ENCODE data around the gene RPS24.

Gene RPS24

DNA sequence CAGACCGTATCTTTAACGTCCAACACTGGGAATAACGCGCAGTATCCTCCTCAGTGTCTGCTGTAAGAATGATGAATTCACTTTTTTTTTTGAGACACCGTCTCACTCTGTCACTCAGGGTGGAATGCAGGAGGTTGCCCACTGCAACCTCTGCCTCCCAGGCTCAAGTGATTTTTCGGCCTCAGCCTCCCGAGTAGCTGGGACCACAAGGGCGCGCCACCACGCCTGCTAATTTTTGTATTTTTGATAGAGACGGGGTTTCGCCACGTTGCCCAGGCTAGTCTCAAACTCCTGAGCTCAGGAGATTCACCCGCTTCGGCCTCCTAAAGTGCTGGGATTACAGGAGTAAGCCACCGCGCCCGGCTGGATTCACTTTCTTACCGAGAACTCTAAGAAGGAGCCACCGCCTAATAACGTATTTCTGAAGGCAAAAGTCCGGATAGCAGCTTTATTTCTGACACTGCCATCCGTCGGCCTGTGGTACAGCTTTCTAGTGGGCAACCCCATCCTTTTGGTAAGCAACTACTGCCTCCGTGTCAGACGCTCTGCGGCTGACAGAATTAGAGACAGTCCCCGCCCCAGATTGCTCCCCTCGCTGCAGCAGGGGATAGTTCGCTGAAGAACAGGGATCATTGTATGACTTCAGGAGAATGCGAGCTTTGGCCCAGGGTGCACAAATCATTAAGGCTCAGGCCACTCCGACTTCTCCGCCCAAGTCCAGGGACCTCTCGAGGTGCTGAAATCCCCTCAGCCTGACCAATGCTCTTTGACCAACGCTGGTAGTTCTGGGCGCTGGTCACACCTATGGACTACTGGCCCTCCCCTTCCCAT lies 5.0 kb upstream of the RPS24 start:
- DNase-seq (ENCODE audit: low spot score) = peak; percentile 29
- TF ChIP-seq, protein P1, sequence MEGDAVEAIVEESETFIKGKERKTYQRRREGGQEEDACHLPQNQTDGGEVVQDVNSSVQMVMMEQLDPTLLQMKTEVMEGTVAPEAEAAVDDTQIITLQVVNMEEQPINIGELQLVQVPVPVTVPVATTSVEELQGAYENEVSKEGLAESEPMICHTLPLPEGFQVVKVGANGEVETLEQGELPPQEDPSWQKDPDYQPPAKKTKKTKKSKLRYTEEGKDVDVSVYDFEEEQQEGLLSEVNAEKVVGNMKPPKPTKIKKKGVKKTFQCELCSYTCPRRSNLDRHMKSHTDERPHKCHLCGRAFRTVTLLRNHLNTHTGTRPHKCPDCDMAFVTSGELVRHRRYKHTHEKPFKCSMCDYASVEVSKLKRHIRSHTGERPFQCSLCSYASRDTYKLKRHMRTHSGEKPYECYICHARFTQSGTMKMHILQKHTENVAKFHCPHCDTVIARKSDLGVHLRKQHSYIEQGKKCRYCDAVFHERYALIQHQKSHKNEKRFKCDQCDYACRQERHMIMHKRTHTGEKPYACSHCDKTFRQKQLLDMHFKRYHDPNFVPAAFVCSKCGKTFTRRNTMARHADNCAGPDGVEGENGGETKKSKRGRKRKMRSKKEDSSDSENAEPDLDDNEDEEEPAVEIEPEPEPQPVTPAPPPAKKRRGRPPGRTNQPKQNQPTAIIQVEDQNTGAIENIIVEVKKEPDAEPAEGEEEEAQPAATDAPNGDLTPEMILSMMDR (IDR thresholded peaks at IDR 0.05; ENCODE audit: extremely low read depth, missing control alignments) = no peak

DNA sequence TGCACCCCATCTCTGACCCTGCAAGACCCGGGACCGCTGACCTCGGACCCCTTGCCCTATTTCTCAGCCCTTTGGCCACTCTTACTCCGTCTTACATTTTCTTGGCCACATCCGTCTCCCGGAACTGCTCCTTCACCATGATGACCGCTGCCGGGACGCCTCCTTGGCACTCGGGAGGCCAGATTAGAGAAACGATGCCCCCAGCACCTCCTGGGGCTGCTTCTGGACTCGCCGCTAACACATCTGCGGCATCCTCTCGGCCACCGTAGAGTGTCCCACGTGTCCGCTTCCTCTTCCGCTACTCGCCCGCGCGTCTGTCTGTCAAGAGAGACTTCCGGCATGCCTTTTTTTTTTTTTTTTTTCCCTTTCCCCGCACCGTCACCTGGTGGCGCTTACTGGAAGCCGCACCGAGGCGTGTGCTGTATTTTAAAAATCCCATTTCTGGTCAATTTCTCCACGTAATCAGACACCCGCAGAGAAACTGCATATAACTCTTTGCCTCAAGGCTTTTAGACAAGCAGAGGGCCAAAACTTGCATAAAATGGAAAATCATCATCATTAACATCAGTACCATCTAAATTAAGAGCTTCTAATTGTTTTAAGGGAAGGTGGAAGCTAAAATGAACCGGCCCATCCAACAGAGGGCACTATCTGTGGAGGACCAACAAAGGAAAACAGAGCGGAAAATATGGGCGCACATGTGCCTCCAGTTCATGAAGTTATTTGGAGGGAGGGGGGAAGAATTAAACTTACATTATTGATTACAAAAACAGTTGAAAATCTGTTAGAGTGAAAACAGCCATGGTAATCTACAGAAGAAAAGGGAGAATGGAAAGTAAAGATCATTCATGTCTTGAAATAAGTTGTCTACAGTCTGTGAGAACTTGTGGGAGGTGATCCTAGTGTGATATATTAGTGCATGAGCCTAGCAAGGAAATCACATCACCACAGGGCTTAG lies 4.1 kb upstream of the RPS24 start, which contains the start of gene POLR3A:
TSS of gene POLR3A (minus strand) at position 247 of the 958 bp plus-strand sequence. CDS start at position 139, 108 bp downstream.
- TF ChIP-seq, protein P1 (IDR thresholded peaks at IDR 0.05; ENCODE audit: extremely low read depth, missing control alignments) = peak; percentile 56
- DNase-seq (ENCODE audit: low spot score) = peak; percentile 89

DNA sequence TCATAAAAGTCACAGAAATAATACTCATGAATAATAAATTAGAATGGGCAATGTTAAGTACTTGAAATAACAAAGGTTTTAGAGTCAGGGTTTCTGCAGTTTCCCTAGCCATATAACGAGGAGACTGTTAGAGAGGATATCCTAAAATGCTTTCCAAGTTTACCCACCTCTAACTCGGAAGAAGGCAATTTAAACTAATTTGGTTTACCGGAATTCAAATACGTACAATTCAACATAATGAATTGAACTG lies 351 bp upstream of the RPS24 start:
- DNase-seq (ENCODE audit: low spot score) = no peak
- TF ChIP-seq, protein P1 (IDR thresholded peaks at IDR 0.05; ENCODE audit: extremely low read depth, missing control alignments) = no peak

DNA sequence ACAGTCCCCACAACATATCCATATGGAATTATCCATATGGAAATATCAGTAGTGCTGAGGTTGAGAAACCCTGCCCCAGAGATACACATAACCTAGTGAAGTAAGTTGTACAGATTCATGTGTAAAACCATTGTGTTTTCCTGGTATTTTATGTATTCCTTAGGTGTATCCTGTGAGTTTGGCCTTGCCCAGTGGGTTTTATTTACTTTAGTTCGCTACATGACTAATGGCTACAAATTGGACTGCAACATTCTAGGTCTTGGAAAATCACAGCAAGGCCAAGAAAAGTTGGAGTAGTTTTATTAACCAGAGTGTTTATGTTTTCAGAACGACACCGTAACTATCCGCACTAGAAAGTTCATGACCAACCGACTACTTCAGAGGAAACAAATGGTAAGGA lies 1.4 kb downstream of the RPS24 start:
- no peak for DNase-seq (ENCODE audit: low spot score)
- TF ChIP-seq, protein P1 (IDR thresholded peaks at IDR 0.05; ENCODE audit: extremely low read depth, missing control alignments) = no peak

DNA sequence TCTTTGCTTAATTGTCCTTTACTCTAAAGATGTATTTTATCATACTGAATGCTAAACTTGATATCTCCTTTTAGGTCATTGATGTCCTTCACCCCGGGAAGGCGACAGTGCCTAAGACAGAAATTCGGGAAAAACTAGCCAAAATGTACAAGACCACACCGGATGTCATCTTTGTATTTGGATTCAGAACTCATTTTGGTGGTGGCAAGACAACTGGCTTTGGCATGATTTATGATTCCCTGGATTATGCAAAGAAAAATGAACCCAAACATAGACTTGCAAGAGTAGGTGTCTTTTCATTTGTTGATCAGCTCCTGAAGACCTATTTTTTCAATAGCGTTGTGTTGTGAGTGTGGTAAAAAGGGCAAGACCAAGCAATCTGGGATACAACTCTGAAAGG lies 1.8 kb downstream of the RPS24 start:
- TF ChIP-seq, protein P1 (IDR thresholded peaks at IDR 0.05; ENCODE audit: extremely low read depth, missing control alignments) = no peak
- DNase-seq (ENCODE audit: low spot score) = no peak

DNA sequence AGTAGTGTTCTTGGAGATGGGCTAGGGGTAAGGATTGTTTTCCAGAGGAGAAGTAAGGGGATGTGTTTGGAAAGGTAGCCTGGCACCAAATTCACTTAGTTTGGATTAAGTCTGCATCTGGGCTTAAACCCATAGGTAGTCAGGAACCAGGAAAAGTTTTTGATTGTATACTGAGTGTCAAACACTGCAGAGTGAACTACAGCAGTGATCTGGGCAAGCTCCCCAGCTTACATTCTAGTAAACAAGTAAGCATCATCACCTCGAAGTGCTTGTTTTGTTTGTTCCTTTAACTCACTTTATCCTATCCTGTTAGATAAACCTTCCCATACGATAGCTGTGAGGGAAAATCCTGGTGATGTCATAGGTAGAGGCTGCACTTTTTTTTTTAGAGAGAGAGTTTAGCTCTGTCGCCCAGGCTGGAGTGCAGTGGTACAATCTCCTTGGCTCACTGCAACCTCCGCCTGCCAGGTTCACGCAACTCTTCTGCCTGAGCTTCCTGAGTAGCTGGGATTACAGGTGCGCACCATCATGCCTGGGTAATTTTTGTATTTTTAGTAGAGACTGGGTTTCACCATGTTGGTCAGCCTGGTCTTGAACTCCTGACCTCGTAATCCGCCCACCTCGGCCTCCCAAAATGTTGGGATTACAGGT lies 2.4 kb downstream of the RPS24 start:
- TF ChIP-seq, protein P1 (IDR thresholded peaks at IDR 0.05; ENCODE audit: extremely low read depth, missing control alignments) = no peak
- no peak for DNase-seq (ENCODE audit: low spot score)
